K562 (cell line): ENCODE data around the gene SPEG. TPM values are rescaled to one million over a fixed set of nuclear protein-coding genes. Genes with fewer than 3 reads are reported as not detected.

Source experiments
- CBFA2T3 ChIP-seq: fragments of 450-650 bp; IDR thresholded peaks from 2 replicates; pipeline ENCODE4 v1.6.1; 2017
- CHD2 ChIP-seq: IDR thresholded peaks from 2 replicates; pipeline ENCODE4 v1.6.1; 2011; ENCODE audit warnings: low read depth, low read length
- ESRRB ChIP-seq: fragments of 250-450 bp; sonication (Bioruptor Pico); IDR thresholded peaks from 2 replicates; pipeline ENCODE4 v1.5.0; 2020; ENCODE audit warnings: mild to moderate bottlenecking, moderate library complexity, borderline replicate concordance
- MXI1 ChIP-seq: IDR thresholded peaks from 2 replicates; pipeline ENCODE4 v1.6.1; 2011; ENCODE audit warnings: low read depth, mild to moderate bottlenecking, improper control_type of control experiment, low read length
- NFE2 ChIP-seq: IDR thresholded peaks from 2 replicates; pipeline ENCODE4 v1.6.1; 2014; ENCODE audit warnings: antibody characterized with exemption, low read depth
- NR3C1 ChIP-seq: sonication (generic); formaldehyde crosslinking; IDR thresholded peaks from 2 replicates; pipeline ENCODE4 v1.8.1; 2022; ENCODE audit warnings: missing genetic modification reagents
- NUFIP1 ChIP-seq: fragments of 450-650 bp; IDR thresholded peaks from 2 replicates; pipeline ENCODE4 v1.6.1; 2018; ENCODE audit not compliant: partially characterized antibody
- PPARD ChIP-seq: fragments of 250-450 bp; sonication (Bioruptor Pico); IDR thresholded peaks from 2 replicates; pipeline ENCODE4 v1.8.0; 2022; ENCODE audit warnings: inconsistent platforms, mild to moderate bottlenecking, moderate library complexity
- PURB ChIP-seq: sonication (generic); formaldehyde crosslinking; IDR thresholded peaks from 2 replicates; pipeline ENCODE4 v1.9.0; 2021; ENCODE audit warnings: low read depth, mild to moderate bottlenecking, missing genetic modification reagents
- RBM14 ChIP-seq: fragments of 200-400 bp; formaldehyde crosslinking; IDR thresholded peaks from 2 replicates; pipeline ENCODE4 v1.6.1; 2018; ENCODE audit warnings: low read depth, mild to moderate bottlenecking, low read length, moderate library complexity, borderline replicate concordance; ENCODE audit not compliant: insufficient read depth
- SETDB1 ChIP-seq: IDR thresholded peaks from one replicate; pipeline ENCODE4 v1.6.1; 2012; ENCODE audit warnings: low read length, control low read depth, inconsistent platforms
- SRSF1 ChIP-seq: fragments of 200-400 bp; formaldehyde crosslinking; IDR thresholded peaks from 2 replicates; pipeline ENCODE4 v1.6.1; 2017; ENCODE audit warnings: mild to moderate bottlenecking, low read depth, low read length, moderate library complexity
- TAF7 ChIP-seq: fragments of 450-650 bp; IDR thresholded peaks from 2 replicates; pipeline ENCODE4 v1.6.1; 2016; ENCODE audit warnings: missing genetic modification characterization, missing compliant biosample characterization
- TAF9B ChIP-seq: fragments of 450-650 bp; IDR thresholded peaks from 2 replicates; pipeline ENCODE4 v1.6.1; 2018; ENCODE audit warnings: mild to moderate bottlenecking; ENCODE audit not compliant: partially characterized antibody
- TEAD2 ChIP-seq: fragments of 450-650 bp; IDR thresholded peaks from 2 replicates; pipeline ENCODE4 v1.6.1; 2016; ENCODE audit warnings: missing genetic modification characterization, control low read depth, missing compliant biosample characterization
- ZBTB8A ChIP-seq: fragments of 450-650 bp; IDR thresholded peaks from 2 replicates; pipeline ENCODE4 v1.6.1; 2018; ENCODE audit warnings: mild to moderate bottlenecking, moderate library complexity; ENCODE audit not compliant: partially characterized antibody
- ZNF197 ChIP-seq: fragments of 200-800 bp; sonication (Bioruptor generic); IDR thresholded peaks from 2 replicates; pipeline ENCODE4 v1.6.1; 2016; ENCODE audit warnings: low read depth, missing genetic modification characterization, missing compliant biosample characterization
- ZNF354B ChIP-seq: fragments of 250-450 bp; sonication (Bioruptor Pico); IDR thresholded peaks from 2 replicates; pipeline ENCODE4 v1.4.0; 2020
- ZNF444 ChIP-seq: fragments of 250-450 bp; sonication (Bioruptor Pico); IDR thresholded peaks from 2 replicates; pipeline ENCODE4 v1.4.0; 2020; ENCODE audit warnings: mild to moderate bottlenecking, moderate library complexity
- ZNF766 ChIP-seq: fragments of 200-800 bp; sonication (Bioruptor generic); conservative IDR thresholded peaks from 2 replicates; pipeline ENCODE4 v1.6.1; 2016; ENCODE audit warnings: missing genetic modification characterization, missing compliant biosample characterization
- polyA plus RNA-seq, 8 experiments: library from polyadenylated mRNA; depleted of rRNA in 4 of 8; stranded (reverse) in 5 of 8; unstranded in 3 of 8; fragments of >200 nt; fragmentation: Nextera tagmentation in 2 of 8; fragmentation: Illumina TruSeq in 1 of 8; extraction: Ambion mirVana in 2 of 8; extraction: Trizol in 1 of 8; gene quantifications; 2 replicates each; pipeline versions ENCODE4 v1.2.1 to v1.2.3, GENCODE V29; 2011 to 2014; ENCODE audit warnings: inconsistent platforms in 1 of 8, missing spikeins in 1 of 8
- total RNA-seq, 7 experiments: library from RNA; depleted of rRNA in 6 of 7; stranded (reverse); fragments of >200 nt in 6 of 7; fragmentation: Illumina TruSeq in 2 of 7; extraction: Trizol in 2 of 7; gene quantifications; 2 replicates each; pipeline versions ENCODE4 v1.2.1 to v1.2.3, GENCODE V29; 2011 to 2021; ENCODE audit warnings: low replicate concordance in 1 of 7
- TF ChIP-seq, protein P1 (sequence below), 2 experiments: fragments of 450-650 bp; IDR thresholded peaks; 2 replicates each; pipeline ENCODE4 v1.6.1; 2018; ENCODE audit warnings: mild to moderate bottlenecking in 2 of 2, low read depth in 1 of 2; ENCODE audit not compliant: partially characterized antibody in 2 of 2
- TF ChIP-seq, protein P2 (sequence below): fragments of 250-450 bp; sonication (Bioruptor Pico); IDR thresholded peaks from 2 replicates; pipeline ENCODE4 v1.5.0; 2021
- TF ChIP-seq, protein P3 (sequence below): sonication (generic); formaldehyde crosslinking; IDR thresholded peaks from 2 replicates; pipeline ENCODE4 v1.9.0; 2022; ENCODE audit warnings: mild to moderate bottlenecking, missing genetic modification reagents

The SPEG gene
- total and polyA plus RNA-seq, 9 of the 15 experiments (the other 6 are each of a cell fraction or from before 2014, with no cell fraction given), result 0.49 to 8.7 (median 3.0) TPM

DNA sequence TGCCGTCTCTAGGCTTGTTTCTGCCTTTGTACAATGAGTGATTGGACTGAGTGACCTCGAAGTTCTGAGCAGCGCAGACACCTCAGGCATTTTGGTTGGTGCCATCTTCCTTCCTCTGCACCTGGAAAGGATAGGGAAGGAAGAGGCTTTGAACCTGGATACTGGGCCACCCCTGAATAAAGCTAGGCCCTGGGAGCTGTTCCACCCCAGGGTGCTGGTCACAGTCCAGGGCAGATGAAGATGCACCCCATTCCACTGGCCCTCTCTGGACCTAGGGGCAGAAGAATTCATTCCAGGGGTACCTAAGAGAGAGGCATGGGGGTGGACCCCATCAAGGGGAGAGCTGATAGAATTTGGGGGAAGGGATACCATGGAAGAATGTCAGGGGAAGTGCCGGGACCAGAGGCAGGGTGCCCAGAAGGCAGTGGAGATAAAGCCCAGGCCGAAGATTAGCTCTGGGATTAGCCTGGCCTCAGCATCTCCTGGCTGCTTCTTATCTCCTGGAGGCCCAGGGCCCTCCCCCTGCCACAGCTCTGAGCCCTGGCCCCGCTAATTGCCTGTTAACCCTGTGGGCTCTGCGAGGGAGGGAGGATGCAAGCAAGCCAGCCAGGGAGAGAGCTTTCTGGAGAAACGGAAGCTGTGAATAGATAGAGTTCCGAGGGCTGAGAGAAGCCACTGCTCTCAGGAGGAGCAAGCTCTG, 91.0 kb downstream of the SPEG start (continued):
- TF ChIP-seq MXI1 (no peak), ZNF354B (CRISPR knock-in tag) (no peak), NFE2 (peak; percentile 38; the same call in 1 of the 2 replicates), ZBTB8A (no peak), PURB (no peak), SRSF1 (no peak), TEAD2 (tag) (no peak), NUFIP1 (no peak), NR3C1 (CRISPR knock-in tag) (no peak), CHD2 (no peak), ZNF197 (CRISPR knock-in tag) (no peak), ZNF766 (CRISPR knock-in tag) (0 out of 2 replicates have a peak, but pooled peaks have one; percentile 48), ZNF444 (CRISPR knock-in tag) (no peak), RBM14 (no peak), PPARD (CRISPR knock-in tag) (no peak), CBFA2T3 (peak; percentile 95), ESRRB (CRISPR knock-in tag) (no peak), TAF9B (no peak), SETDB1 (no peak), TAF7 (tag) (no peak)
- TF ChIP-seq, protein P1, sequence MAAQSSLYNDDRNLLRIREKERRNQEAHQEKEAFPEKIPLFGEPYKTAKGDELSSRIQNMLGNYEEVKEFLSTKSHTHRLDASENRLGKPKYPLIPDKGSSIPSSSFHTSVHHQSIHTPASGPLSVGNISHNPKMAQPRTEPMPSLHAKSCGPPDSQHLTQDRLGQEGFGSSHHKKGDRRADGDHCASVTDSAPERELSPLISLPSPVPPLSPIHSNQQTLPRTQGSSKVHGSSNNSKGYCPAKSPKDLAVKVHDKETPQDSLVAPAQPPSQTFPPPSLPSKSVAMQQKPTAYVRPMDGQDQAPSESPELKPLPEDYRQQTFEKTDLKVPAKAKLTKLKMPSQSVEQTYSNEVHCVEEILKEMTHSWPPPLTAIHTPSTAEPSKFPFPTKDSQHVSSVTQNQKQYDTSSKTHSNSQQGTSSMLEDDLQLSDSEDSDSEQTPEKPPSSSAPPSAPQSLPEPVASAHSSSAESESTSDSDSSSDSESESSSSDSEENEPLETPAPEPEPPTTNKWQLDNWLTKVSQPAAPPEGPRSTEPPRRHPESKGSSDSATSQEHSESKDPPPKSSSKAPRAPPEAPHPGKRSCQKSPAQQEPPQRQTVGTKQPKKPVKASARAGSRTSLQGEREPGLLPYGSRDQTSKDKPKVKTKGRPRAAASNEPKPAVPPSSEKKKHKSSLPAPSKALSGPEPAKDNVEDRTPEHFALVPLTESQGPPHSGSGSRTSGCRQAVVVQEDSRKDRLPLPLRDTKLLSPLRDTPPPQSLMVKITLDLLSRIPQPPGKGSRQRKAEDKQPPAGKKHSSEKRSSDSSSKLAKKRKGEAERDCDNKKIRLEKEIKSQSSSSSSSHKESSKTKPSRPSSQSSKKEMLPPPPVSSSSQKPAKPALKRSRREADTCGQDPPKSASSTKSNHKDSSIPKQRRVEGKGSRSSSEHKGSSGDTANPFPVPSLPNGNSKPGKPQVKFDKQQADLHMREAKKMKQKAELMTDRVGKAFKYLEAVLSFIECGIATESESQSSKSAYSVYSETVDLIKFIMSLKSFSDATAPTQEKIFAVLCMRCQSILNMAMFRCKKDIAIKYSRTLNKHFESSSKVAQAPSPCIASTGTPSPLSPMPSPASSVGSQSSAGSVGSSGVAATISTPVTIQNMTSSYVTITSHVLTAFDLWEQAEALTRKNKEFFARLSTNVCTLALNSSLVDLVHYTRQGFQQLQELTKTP (IDR thresholded peaks at IDR 0.05; ENCODE audit: low read depth in 1 of 2, partially characterized antibody in 2 of 2), result no peak
- TF ChIP-seq, protein P2, sequence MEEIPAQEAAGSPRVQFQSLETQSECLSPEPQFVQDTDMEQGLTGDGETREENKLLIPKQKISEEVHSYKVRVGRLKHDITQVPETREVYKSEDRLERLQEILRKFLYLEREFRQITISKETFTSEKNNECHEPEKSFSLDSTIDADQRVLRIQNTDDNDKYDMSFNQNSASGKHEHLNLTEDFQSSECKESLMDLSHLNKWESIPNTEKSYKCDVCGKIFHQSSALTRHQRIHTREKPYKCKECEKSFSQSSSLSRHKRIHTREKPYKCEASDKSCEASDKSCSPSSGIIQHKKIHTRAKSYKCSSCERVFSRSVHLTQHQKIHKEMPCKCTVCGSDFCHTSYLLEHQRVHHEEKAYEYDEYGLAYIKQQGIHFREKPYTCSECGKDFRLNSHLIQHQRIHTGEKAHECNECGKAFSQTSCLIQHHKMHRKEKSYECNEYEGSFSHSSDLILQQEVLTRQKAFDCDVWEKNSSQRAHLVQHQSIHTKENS (CRISPR knock-in tag), result no peak
- TF ChIP-seq, protein P3, sequence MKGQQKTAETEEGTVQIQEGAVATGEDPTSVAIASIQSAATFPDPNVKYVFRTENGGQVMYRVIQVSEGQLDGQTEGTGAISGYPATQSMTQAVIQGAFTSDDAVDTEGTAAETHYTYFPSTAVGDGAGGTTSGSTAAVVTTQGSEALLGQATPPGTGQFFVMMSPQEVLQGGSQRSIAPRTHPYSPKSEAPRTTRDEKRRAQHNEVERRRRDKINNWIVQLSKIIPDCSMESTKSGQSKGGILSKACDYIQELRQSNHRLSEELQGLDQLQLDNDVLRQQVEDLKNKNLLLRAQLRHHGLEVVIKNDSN (CRISPR knock-in tag), result no peak
